HepG2 (cell line): Measurements from ENCODE around the gene PPP1R9A. TPM values are rescaled to one million over a fixed set of nuclear protein-coding genes. Genes with fewer than 3 reads are reported as not detected.

Experiments used
- ATAC-seq: fragments of 200-7000 bp; cut with Tn5 transposase; 3 replicates; pipeline ENCODE4 v1.9.1; 2020; ENCODE audit warnings: mild to moderate bottlenecking, moderate library complexity
- BruUV-seq: library from RNA; stranded (reverse); fragments of 400-500 nt; replicated peaks from 2 replicates; lab custom pipeline; 2021; lab: Mats Ljungman, UMichigan
- CTCF ChIA-PET: fragments of 300-600 bp; formaldehyde crosslinking; extraction: SDS; loops from one replicate; lab custom pipeline; 2021; ENCODE audit warnings: low total read pairs, inconsistent platforms, low intra/inter-chr PET ratio; lab: Yijun Ruan, JAX
- POLR2A ChIA-PET: fragments of 350-600 bp; sonication (Branson Sonifier 250); formaldehyde crosslinking; loops from one replicate; lab custom pipeline; 2020; ENCODE audit warnings: antibody characterized with exemption, inconsistent platforms; lab: Yijun Ruan, JAX
- DNase-seq: peaks from one replicate; pipeline ENCODE4 v3.0.0-alpha.2; 2015; ENCODE audit warnings: low spot score
- FAIRE-seq: peaks from 3 replicates; lab custom pipeline; 2011; peaks lifted over from hg19 to GRCh38; lab: Jason Lieb, UNC
- H2AFZ ChIP-seq: one replicate; pipeline ENCODE4 v1.6.1; 2011; ENCODE audit warnings: low read length, inconsistent platforms
- H3K27ac ChIP-seq: fragments of 300-600 bp; 3 replicates; pipeline ENCODE4 v1.8.0; 2011; ENCODE audit warnings: mixed run types, mild to moderate bottlenecking, mixed read lengths, low read length, inconsistent platforms; ENCODE audit not compliant: insufficient read depth; ENCODE audit errors: extremely low read length
- H3K27me3 ChIP-seq, 2 experiments: fragments of 200-600 bp in 1 of 2; 2 replicates in 1 of 2; 3 replicates in 1 of 2; pipeline versions ENCODE4 v1.6.0 to v1.8.0; 2011; ENCODE audit warnings: low read length in 2 of 2, mild to moderate bottlenecking in 2 of 2, moderate library complexity in 2 of 2, inconsistent platforms in 1 of 2; ENCODE audit not compliant: insufficient read depth in 2 of 2, control insufficient read depth in 1 of 2
- H3K36me3 ChIP-seq, 2 experiments: fragments of 200-600 bp in 1 of 2; replicated peaks in 1 of 2; 2 replicates in 1 of 2; 3 replicates in 1 of 2; pipeline versions ENCODE4 v1.5.1 to v1.8.0; 2011; ENCODE audit warnings: low read length in 2 of 2, inconsistent platforms in 1 of 2; ENCODE audit not compliant: insufficient read depth in 2 of 2, control insufficient read depth in 1 of 2
- H3K4me1 ChIP-seq: 2 replicates; pipeline ENCODE4 v1.5.1; 2012; ENCODE audit warnings: low read length, inconsistent platforms; ENCODE audit not compliant: insufficient read depth
- H3K4me2 ChIP-seq: 2 replicates; pipeline ENCODE4 v1.6.0; 2011; ENCODE audit warnings: low read depth, low read length, inconsistent platforms
- H3K4me3 ChIP-seq, 3 experiments: fragments of 200-600 bp in 1 of 3; sonication (generic), shearing (Covaris generic) in 1 of 3; replicated peaks in 1 of 3; 2 replicates each; pipeline ENCODE4 v1.5.1; 2011 to 2016; ENCODE audit warnings: low read length in 3 of 3, inconsistent platforms in 2 of 3, low read depth in 2 of 3, mild to moderate bottlenecking in 2 of 3, control low read depth in 1 of 3, mixed read lengths in 1 of 3; ENCODE audit not compliant: insufficient read depth in 1 of 3
- H3K79me2 ChIP-seq: one replicate; pipeline ENCODE4 v1.6.1; 2011; ENCODE audit warnings: low read length, inconsistent platforms; ENCODE audit not compliant: insufficient read depth
- H3K9ac ChIP-seq: 2 replicates; pipeline ENCODE4 v1.6.0; 2011; ENCODE audit warnings: mild to moderate bottlenecking, low read depth, low read length, inconsistent platforms; ENCODE audit not compliant: insufficient read depth
- H3K9me3 ChIP-seq: 2 replicates; pipeline ENCODE4 v1.5.1; 2012; ENCODE audit warnings: mild to moderate bottlenecking, low read length
- H4K20me1 ChIP-seq: 2 replicates; pipeline ENCODE4 v1.6.0; 2011; ENCODE audit warnings: inconsistent platforms, mild to moderate bottlenecking, low read length, moderate library complexity; ENCODE audit not compliant: insufficient read depth
- BORCS8-MEF2B ChIP-seq: sonication (generic); formaldehyde crosslinking; IDR thresholded peaks from 2 replicates; pipeline ENCODE4 v1.8.0; 2022; ENCODE audit warnings: mild to moderate bottlenecking, missing genetic modification reagents
- GRHL1 ChIP-seq: sonication (generic); formaldehyde crosslinking; conservative IDR thresholded peaks from 2 replicates; pipeline ENCODE4 v1.8.0; 2022; ENCODE audit warnings: missing genetic modification reagents
- HCFC1 ChIP-seq: fragments of 150-350 bp; IDR thresholded peaks from 2 replicates; pipeline ENCODE4 v1.6.1; 2014; ENCODE audit warnings: low read depth, low read length
- IKZF5 ChIP-seq: IDR thresholded peaks from 2 replicates; pipeline ENCODE4 v1.6.1; 2018; ENCODE audit warnings: missing genetic modification reagents, mild to moderate bottlenecking, missing compliant biosample characterization
- IRF2 ChIP-seq: IDR thresholded peaks from 2 replicates; pipeline ENCODE4 v1.6.1; 2018; ENCODE audit warnings: missing genetic modification reagents, missing compliant biosample characterization
- MEF2D ChIP-seq: sonication (generic); formaldehyde crosslinking; IDR thresholded peaks from 2 replicates; pipeline ENCODE4 v1.5.1; 2020; ENCODE audit warnings: mild to moderate bottlenecking, missing genetic modification reagents
- PCBP1 ChIP-seq: fragments of 200-400 bp; formaldehyde crosslinking; IDR thresholded peaks from 2 replicates; pipeline ENCODE4 v1.6.1; 2017; ENCODE audit warnings: mild to moderate bottlenecking, low read depth, low read length, borderline replicate concordance
- SIX4 ChIP-seq: sonication (generic); formaldehyde crosslinking; IDR thresholded peaks from 2 replicates; pipeline ENCODE4 v1.4.0; 2020; ENCODE audit warnings: missing genetic modification reagents
- SRF ChIP-seq: IDR thresholded peaks from 2 replicates; pipeline ENCODE4 v1.6.1; 2011; ENCODE audit warnings: mild to moderate bottlenecking, low read depth, low read length, moderate library complexity
- TBX2 ChIP-seq: sonication (generic); formaldehyde crosslinking; IDR thresholded peaks from 2 replicates; pipeline ENCODE4 v1.5.0; 2020; ENCODE audit warnings: missing genetic modification reagents, mild to moderate bottlenecking, borderline replicate concordance
- ZFP36 ChIP-seq: fragments of 150-350 bp; IDR thresholded peaks from 2 replicates; pipeline ENCODE4 v1.6.1; 2018; ENCODE audit warnings: borderline replicate concordance, low read length, low read depth; ENCODE audit not compliant: partially characterized antibody
- ZNF225 ChIP-seq: sonication (generic); formaldehyde crosslinking; IDR thresholded peaks from 2 replicates; pipeline ENCODE4 v1.4.0; 2020; ENCODE audit warnings: mild to moderate bottlenecking, missing genetic modification reagents
- ZNF431 ChIP-seq: sonication (generic); formaldehyde crosslinking; IDR thresholded peaks from 2 replicates; pipeline ENCODE4 v1.9.0; 2022; ENCODE audit warnings: missing genetic modification reagents, low read depth, mild to moderate bottlenecking, borderline replicate concordance
- ZNF503 ChIP-seq: sonication (generic); formaldehyde crosslinking; IDR thresholded peaks from 2 replicates; pipeline ENCODE4 v1.4.0; 2020; ENCODE audit warnings: missing genetic modification reagents
- WGBS: methylation state at CpG from one replicate; pipeline ENCODE4 v1.1.6; 2017; ENCODE audit warnings: low lambda C conversion rate; 5-methylcytosine and 5-hydroxymethylcytosine counted together
- in situ Hi-C: cut with HindIII; loops from 2 replicates; pipeline ENCODE4 v1.10.0; 2017; ENCODE audit warnings: low pct_unique_long_range_greater_than_20kb; ENCODE audit not compliant: extremely low pct_ligation_motif_present
- intact Hi-C: fragments of 100-400 bp; cut with micrococcal nuclease; formaldehyde crosslinking; loops from one replicate; pipeline ENCODE4 v1.10.0; 2022; ENCODE audit not compliant: unreplicated experiment
- polyA plus RNA-seq, 8 experiments: library from polyadenylated mRNA; depleted of rRNA in 3 of 8; stranded (reverse) in 7 of 8; unstranded in 1 of 8; fragments of >200 nt; fragmentation: Illumina TruSeq in 4 of 8; extraction: Trizol in 4 of 8; gene quantifications; 2 replicates each; pipeline versions ENCODE4 v1.2.1 to v1.2.3, GENCODE V29; 2011 to 2016; ENCODE audit warnings: low read depth in 4 of 8, missing spikeins in 1 of 8, mixed read lengths in 1 of 8; ENCODE audit not compliant: insufficient read depth in 1 of 8
- total RNA-seq, 5 experiments: library from RNA; depleted of rRNA; stranded (reverse); fragments of >200 nt; fragmentation: Illumina TruSeq; extraction: Trizol; gene quantifications; 2 replicates each; pipeline ENCODE4 v1.2.3, GENCODE V29; 2016; ENCODE audit warnings: low read depth in 1 of 5

PPP1R9A gene
- total and polyA plus RNA-seq, 2 of the 13 experiments (the other 11 are each of a cell fraction or from before 2014, with no cell fraction given) = 11.4 to 31.9 TPM

GRCh38 chr7:95296456-95296855 lies 389.1 kb downstream of the PPP1R9A start:
- intact Hi-C loops = no loop called here
- ChIA-PET POLR2A (no interaction called here), CTCF (no interaction called here)
- FAIRE-seq (no peak), DNase-seq (no peak), ATAC-seq (no peak)
- no TSS peak for BruUV-seq
- no peaks in the 10 kb centered on the region for H4K20me1 ChIP-seq
- H3K4me3 ChIP-seq = no peak overlapping the region
- TF ChIP-seq MEF2D (CRISPR knock-in tag) (no peak), SRF (no peak), ZNF225 (CRISPR knock-in tag) (no peak), ZNF431 (CRISPR knock-in tag) (no peak), ZFP36 (no peak), PCBP1 (no peak), IRF2 (no peak), ZNF503 (CRISPR knock-in tag) (no peak), IKZF5 (CRISPR knock-in tag) (no peak), TBX2 (CRISPR knock-in tag) (no peak), BORCS8-MEF2B (CRISPR knock-in tag) (no peak), HCFC1 (no peak), SIX4 (CRISPR knock-in tag) (no peak), GRHL1 (CRISPR knock-in tag) (no peak)
- no peak overlapping the region for H2AFZ ChIP-seq
- no peak overlapping the region for H3K27ac ChIP-seq
- H3K9me3 ChIP-seq = no peaks in the 10 kb centered on the region
- WGBS = 89% methylated on average over 6 of the region's 6 CpGs
- H3K4me2 ChIP-seq = no peak overlapping the region
- H3K36me3 ChIP-seq = no peaks in the 10 kb centered on the region; a peak in 2 of 5 replicates
- in situ Hi-C loops = no loop called here
- H3K4me1 ChIP-seq = no peaks in the 10 kb centered on the region
- no peak overlapping the region for H3K9ac ChIP-seq
- H3K27me3 ChIP-seq = no peaks in the 10 kb centered on the region
- no peaks in the 10 kb centered on the region for H3K79me2 ChIP-seq
